Muscle of arm (tissue), 12 donors: ENCODE results near the gene FRMPD2. TPM values are rescaled to one million over a fixed set of nuclear protein-coding genes. Genes with fewer than 3 reads are reported as not detected.
"Not testable (repeated sequence)": the region's sequence is repeated elsewhere in the genome, so short reads cannot be mapped to it uniquely, and the experiment has no call there.

Experiments
- DNase-seq: peaks from one replicate; pipeline ENCODE4 v3.0.0-alpha.2; 2013
- polyA plus RNA-seq, 12 donors: library from polyadenylated mRNA; unstranded; fragments of 120-200 nt; gene quantifications; one replicate each; pipeline ENCODE4 v1.2.1, GENCODE V29; 2013; ENCODE audit not compliant: insufficient read length in 12 of 12

FRMPD2 gene
- polyA plus RNA-seq, 12 donors: 0.07 to 2.8 (median 0.18) TPM; not detected in 6

GRCh38 chr10:48251525-48252353 lies 22.8 kb downstream of the FRMPD2 start:
- no peak for DNase-seq

DNA sequence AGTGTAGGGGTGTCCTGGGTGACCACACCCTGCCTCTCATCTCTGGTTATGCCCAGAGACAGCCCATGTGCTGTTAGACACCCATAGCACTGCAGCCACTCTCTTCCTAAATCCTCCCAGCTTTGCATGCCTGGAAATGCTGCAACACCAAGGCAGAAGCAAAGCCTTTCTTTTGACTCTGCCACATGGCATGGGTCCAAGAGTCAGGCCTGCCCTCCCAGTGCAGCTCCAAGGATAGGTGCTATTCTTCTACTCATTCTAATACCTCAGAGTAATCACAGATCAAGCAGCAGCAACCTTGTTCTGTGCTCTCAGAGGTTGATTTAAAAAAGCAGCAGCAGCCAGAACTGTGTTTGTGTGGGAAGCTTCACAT lies 23.4 kb downstream of the FRMPD2 start:
- no peak for DNase-seq

DNA sequence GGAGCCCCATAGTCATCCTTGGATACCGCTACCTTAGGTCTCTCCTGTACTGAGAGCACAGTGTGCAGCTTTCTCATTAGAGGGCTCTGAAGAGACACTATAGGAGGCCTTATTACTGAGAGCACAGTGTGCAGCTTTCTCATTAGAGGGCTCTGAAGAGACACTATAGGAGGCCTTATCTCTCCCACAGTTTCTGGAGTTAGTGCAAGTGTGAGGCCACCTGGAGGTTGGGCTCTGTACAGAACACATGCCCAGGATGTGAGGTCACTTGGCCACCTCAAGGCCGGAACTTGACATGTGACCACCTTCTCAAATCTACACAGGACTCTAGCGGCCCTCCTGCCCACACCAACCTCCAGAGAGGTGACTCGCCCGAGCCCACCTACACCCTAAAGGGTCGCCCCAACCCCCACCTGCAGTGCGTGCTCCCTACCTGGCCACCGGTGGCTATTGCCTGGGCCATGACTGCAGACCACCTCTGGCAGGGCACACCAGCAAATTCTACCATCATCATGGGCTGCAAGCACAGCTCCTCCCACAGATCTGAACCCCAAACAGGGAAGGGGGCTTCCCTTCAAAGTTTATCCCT lies 24.6 kb downstream of the FRMPD2 start:
- DNase-seq: no peak

DNA sequence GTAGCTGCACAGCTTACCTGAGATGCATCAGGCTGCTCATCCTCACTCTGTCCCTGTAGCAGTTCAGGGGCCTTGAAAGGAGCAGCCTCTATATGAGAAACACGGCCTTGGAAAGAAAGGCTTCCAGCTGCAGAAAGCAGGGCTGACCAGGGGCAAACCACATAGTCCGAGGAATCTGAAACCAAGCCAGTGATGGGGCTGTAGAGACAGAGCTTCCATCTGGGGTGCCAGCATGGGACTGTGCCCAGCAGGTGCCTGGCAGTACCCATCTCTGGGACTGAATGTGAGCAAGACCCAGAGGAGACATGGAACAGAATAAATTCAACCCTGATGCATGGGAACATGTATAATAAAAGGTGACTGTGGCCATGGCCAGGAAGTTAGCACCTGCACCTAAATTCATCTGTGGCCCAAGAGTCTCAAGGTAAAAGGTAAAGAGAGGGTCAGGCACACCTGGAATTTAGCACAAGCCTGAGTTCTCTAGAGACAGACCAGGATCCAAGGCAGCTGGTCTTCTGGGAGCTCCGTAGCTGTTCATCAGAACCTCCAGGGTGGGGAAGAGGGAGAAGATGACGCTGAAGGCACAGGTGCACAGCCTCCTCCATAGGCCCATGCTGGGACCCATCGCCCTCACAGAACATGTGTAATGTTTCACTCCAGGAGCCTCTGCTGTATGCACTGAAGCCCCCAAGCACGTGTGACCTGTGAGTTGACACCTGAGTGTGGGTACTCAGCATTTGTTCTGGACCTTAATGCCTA lies 25.3 kb downstream of the FRMPD2 start:
- DNase-seq: no peak

DNA sequence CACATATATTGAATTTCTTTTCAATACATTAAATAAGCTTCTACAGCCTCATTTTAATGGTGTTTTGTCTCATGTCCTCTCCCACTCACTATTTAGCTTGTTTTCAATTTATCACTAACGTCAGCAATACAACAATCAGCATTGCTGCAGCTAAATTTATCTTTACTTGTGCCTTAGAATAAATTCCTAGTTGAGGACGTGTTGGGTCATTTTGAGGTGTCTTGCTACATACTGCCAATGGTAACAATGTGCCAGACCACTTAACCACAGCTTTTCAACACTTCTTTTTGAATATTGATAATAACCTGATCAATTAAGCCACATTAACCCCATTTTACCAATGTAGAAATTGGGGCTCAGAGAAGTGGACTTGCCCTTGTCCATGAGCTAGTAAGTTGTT lies 26.0 kb downstream of the FRMPD2 start:
- no peak for DNase-seq

DNA sequence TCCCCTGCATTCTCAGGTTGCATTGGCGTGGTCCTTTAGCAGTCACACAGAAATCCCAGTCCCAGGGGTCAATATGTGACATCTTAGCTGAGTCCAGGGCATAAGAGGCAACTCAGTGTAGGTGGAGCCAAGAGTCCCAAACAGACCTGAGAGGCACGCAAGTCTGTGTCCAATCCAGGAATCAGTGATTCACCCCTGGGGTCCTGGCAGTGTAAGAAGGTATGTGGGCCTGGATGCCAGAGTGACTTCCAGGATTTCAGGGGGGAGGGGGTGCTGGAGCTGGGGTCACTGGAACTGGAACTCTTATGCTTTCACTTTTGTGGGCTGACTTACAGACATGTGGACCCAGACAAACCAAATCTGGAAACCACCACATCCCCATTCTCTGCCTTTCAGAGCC lies 26.8 kb downstream of the FRMPD2 start:
- DNase-seq: no peak

GRCh38 chr10:48246501-48246900 lies 28.0 kb downstream of the FRMPD2 start:
- no peak for DNase-seq

- no peak for DNase-seq
Measured at GRCh38 chr10:48245977-48246376, 28.5 kb downstream of the FRMPD2 start.

DNA sequence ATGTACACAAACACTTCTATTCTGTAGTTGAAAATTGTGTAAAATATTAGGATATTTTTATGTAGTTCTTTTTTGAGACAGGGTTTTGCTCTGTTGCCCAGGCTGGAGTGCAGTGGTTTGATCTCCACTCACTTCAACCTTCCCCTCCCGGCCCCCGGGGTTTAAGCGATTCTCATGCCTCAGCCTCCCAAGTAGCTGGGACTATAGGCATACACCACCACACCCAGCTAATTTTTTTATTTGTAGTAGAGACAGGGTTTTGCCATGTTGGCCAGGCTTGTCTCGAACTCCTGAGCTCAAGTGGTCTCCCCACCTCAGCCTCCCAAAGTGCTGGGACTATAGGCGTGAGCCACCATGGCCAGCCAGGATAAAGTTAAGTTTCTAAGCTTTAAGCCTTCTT lies 30.6 kb downstream of the FRMPD2 start:
- not testable (repeated sequence) for DNase-seq

DNA sequence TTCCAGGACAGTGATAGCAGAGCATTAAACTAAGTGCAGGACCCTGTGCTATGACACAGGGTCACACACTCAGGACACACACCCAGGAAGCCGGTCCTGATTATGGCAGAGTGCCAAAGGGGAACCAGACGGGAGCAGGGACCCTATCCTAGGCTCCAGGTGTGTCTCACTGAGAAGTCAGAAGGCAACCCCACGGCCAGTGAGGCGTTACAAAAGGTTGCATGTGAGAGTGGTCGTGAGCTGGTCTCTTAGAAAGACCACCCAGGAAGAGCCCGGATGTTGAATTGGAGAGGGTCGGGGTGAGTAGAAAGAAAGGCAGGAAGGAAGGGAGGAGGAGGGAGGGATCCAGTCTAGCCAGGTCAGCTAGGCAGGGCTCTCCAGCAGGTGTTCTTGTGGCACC lies 31.0 kb downstream of the FRMPD2 start:
- DNase-seq: no peak

DNA sequence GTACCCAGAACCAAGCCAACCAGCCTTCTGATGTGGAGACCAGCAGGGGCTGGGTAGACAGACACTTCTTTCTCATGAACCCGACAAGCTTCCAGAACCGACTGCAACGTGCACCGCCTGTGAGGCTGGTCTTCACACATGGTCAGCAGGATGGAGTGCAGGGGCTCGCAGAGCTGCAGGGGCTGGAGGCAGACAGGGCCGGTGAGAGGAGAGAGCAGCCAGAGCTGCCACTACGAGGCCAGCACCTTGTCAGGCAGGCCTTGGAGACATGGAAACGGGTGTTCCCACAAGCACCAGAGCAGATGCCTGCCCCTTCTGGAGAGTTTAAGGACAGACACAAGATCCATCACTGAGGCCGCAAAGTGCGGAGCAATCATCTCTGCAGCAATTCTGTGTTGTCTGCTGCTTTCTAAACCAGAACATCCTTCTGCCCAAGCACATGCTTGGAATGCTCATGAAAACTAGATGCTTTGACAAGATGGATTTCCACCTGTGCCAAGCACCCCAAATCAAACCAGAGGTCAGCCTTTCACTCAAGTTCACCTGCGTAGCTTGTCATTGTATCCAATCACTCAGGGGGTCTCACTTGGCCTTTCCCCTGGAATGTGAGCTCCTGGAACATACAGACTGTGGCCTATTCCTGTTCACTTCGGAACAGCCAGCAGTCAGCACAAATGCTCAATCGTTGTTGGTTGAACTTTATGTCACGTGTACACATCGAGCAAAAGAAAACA lies 32.2 kb downstream of the FRMPD2 start:
- DNase-seq: no peak

- no peak for DNase-seq
Measured at GRCh38 chr10:48241332-48241731, 33.2 kb downstream of the FRMPD2 start.

DNA sequence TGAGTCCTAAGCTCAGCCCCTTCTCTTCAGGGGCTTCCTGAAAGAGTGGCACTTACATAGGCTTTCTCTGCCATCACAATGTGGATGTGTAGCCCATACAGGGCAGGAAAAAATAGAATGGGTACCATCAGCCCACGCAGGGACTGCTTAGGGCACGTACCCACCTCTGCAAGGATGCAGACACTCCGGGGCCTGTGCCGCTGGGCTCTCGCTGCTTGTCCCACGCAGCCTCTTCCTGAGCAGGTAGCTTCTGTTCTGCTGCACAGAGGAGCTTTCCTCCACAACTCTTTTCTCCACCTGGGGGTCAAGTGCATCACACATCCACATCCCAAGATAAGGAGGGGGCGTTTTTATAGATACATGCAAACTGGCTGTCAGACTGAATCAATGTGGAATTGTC lies 34.3 kb downstream of the FRMPD2 start:
- no peak for DNase-seq

GRCh38 chr10:48239618-48240017 lies 34.9 kb downstream of the FRMPD2 start:
- DNase-seq: no peak

- no peak for DNase-seq
Measured at GRCh38 chr10:48238826-48239520, 35.5 kb downstream of the FRMPD2 start.

DNA sequence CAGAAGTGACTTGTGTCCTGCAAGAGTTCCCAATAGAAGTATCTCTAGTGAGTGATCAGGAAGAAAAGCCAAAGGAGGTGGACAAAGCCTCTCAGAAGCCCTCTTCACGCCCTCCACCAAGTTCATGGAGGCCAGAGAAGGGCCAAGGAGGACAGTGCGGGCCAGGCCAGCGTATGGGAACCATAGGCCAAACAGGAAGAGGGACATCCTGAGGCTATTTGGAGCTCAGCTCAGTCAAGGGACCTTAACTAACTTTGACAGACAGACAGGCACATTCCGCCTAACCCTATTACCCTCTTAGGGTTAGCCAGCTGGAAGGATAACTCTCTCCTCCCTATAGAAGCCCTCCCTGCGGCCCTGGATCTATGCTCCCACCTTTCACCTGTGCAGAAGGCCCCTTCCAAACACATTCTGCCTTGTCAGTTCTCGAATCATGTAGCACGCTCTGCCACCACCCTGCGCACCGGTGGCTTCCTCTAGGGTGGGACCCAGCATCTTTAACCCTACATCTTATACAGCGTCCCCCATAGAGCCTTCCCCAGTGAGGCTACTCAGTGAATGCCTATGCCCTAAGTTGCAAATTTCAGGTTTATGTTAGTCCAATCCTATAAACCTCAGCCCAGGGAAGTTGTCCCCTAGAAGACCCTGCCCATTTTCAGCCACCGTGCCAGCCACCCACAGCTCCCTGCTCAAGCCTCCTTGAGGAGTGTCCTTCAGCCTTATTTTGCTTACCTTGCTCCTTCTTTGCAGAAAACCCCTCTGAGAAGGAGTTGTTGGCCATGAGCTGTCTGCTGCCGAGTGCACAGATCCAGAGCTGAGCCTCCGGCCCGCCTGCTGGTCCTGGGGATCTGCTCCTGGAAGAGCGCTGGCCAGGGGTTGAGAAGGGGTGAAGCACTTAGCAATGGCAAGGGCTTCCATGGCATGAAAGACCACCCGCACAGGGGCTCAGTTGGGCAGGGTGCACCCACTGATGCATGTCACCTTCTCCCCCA lies 36.9 kb downstream of the FRMPD2 start:
- DNase-seq: no peak

- no peak for DNase-seq
Measured at GRCh38 chr10:48236199-48236621, 38.3 kb downstream of the FRMPD2 start.

DNA sequence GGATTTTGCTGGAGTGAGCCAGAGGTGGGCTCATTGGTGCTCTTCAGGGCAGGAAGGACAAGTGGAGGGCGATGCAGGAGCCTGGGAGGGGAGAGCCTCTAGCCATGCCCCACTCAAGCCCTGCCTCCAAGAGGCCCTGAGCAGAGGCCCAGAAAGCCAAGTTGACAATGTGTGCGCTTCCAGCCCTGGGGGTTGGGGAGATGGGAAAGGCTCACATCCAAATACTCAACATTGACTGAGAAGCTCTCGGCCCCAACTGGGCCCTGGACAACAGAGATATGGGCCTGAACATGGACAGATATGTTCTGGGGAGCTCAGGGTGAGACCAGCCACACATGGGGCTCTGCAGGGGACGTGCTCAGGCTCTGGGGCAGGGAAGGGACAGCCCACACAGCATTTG lies 39.0 kb downstream of the FRMPD2 start:
- no peak for DNase-seq

DNA sequence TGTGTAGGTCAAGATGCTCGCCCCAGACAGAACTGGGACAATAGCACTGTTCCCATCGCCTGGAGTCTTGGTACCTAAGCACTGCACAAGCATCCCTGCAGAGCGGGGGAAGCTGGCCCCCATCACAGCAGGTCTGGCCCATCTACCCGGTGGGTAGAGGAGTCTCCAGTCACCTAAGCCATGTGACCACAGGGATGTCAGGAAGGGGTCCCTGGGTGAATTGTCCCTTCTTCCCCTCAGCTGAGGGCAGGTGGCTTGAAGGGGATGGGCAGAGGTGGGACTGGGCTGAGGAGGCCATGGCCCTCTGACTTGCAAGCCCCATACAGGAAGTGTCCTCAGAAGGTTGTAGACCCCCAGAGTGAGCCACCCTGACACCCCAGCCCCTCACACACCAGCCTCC lies 39.7 kb downstream of the FRMPD2 start:
- DNase-seq: no peak

- DNase-seq: no peak
Measured at GRCh38 chr10:48234295-48234694, 40.2 kb downstream of the FRMPD2 start.
